IPS-15b (cell line): ENCODE measurements around the gene MELTF.
A peak's percentile ranks its signal among the peaks of the same experiment; 100 is the strongest.
"Not testable (repeated sequence)": the region's sequence is repeated elsewhere in the genome, so short reads cannot be mapped to it uniquely, and the experiment has no call there.

ENCODE experiments used
- H3K27me3 ChIP-seq: one replicate; pipeline ENCODE4 v1.6.1; 2013; ENCODE audit warnings: low read length; ENCODE audit not compliant: control insufficient read depth, insufficient read depth
- H3K36me3 ChIP-seq: one replicate; pipeline ENCODE4 v1.6.1; 2013; ENCODE audit warnings: low read length; ENCODE audit not compliant: control insufficient read depth, insufficient read depth
- H3K4me1 ChIP-seq: one replicate; pipeline ENCODE4 v1.6.1; 2013; ENCODE audit warnings: mild to moderate bottlenecking, low read length; ENCODE audit not compliant: control insufficient read depth, insufficient read depth
- H3K4me3 ChIP-seq: one replicate; pipeline ENCODE4 v1.5.1; 2013; ENCODE audit warnings: low read depth, low read length
- H3K9ac ChIP-seq: one replicate; pipeline ENCODE4 v1.6.1; 2013; ENCODE audit warnings: low read depth, mild to moderate bottlenecking, low read length
- H3K9me3 ChIP-seq: one replicate; pipeline ENCODE4 v1.6.1; 2013; ENCODE audit warnings: mild to moderate bottlenecking, low read length; ENCODE audit not compliant: control insufficient read depth, insufficient read depth

The MELTF gene

GRCh38 chr3:197034778-197035177 lies 5.2 kb upstream of the MELTF start:
- H3K4me1 ChIP-seq, H3K36me3 ChIP-seq, H3K9ac ChIP-seq: not testable (repeated sequence)

GRCh38 chr3:197033764-197034163 lies 4.1 kb upstream of the MELTF start:
- H3K36me3 ChIP-seq, H3K9ac ChIP-seq: not testable (repeated sequence)

More at GRCh38 chr3:197034778-197035177, 5.2 kb upstream of the MELTF start:
- not testable (repeated sequence) for H3K4me3 ChIP-seq, H3K9me3 ChIP-seq
- H3K27me3 ChIP-seq = peaks cover 11% of the 10 kb centered on the region

GRCh38 chr3:197031315-197032285 lies 2.0 kb upstream of the MELTF start:
- H3K4me1 ChIP-seq = peaks cover 8% of the 10 kb centered on the region
- peaks cover 5% of the 10 kb centered on the region for H3K36me3 ChIP-seq
- H3K4me3 ChIP-seq = no peak overlapping the region
- H3K9me3 ChIP-seq = no peaks in the 10 kb centered on the region
- H3K27me3 ChIP-seq = peaks cover 19% of the 10 kb centered on the region
- H3K9ac ChIP-seq = no peak overlapping the region

More at GRCh38 chr3:197033764-197034163, 4.1 kb upstream of the MELTF start:
- H3K4me3 ChIP-seq, H3K4me1 ChIP-seq, H3K9me3 ChIP-seq: not testable (repeated sequence)
- H3K27me3 ChIP-seq = peaks cover 11% of the 10 kb centered on the region

DNA sequence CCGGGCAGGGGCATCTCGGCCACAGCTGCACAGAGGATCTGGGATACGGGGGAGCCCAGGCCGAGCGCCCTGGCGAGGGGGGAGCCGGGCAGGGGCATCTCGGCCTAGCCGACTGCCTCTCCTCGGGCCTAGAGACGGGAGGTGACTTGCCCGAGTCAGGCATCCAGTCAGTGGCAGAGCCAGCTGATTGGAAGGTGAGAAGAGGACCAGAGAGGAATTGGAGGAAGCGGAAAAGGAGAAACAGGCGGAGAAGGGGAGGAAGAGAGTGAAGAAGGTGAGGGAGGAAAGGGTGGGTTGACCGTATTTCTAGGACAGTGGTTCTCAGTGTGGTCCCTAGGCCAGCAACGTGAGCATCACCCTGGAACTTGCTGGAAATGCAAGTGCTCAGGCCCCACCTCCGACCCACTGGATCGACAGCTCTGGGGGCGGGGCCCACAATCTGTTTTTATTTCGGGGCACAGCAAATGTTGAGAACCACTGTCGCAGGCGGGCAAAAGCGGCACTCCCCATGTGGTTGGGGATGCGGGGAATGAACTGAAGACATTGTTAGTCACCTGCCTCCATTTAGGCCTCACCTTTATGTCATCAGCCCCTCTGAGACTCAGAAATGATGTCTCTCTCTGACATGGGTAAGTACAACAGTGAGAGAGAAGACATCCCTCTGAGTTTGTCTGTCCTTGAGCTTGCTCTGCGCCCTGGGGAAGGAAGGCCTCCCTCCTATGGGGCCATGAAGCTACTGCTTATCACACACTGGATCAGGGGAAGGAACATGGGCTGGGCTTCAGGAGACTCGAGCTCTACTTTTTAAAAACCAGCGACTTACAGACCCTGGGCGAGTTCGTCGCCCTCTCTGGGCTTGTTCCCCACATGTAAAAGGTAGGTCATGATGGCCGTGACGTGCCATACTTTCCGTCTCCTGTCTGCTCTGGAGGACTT lies 1.0 kb upstream of the MELTF start:
- peak overlapping the region; percentile 37 for H3K4me3 ChIP-seq
- H3K9me3 ChIP-seq = no peaks in the 10 kb centered on the region
- peaks cover 8% of the 10 kb centered on the region for H3K4me1 ChIP-seq
- H3K27me3 ChIP-seq = peaks cover 19% of the 10 kb centered on the region
- H3K9ac ChIP-seq = no peak overlapping the region
- H3K36me3 ChIP-seq = peaks cover 13% of the 10 kb centered on the region

DNA sequence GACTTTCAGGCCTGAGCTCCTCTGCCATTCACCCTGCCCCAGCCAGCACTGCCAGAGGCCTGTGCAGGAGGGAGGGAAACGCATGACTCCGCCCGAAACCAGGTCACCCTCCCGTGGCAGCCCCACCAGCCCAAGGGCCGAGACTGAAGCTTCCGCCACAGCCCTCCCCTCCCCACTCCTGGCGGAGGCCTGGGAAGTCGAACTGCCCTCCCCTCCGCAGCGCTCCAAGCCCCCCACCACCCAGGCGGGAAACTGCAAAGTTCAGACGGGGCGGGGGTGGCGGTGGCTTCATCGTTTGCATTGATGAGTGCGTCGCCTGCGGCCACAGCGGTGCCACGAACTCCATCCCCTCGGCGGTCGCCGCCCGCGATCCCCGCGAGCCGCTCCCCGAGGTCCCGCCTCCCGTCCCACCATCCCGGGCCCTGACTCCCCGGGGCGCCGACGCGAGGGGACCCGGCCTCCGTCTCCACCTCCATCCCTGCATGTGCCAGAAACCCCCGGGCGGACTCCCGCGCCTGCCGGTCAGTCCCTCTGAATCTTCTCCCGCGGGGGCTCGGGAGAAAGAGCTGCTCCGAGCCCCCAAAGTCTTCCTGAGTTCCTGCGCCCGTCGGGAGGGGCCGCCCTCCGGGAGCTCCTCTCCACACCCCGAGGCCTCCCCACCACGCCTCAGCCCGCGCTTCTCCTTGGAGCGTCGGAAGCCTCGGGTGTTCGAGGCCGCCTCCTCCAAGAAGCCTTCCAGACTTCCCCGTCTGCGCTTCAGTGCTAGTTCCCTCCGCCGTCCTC lies 698 bp downstream of the MELTF start:
- Histone ChIP-seq H3K4me3 (peak overlapping the region; percentile 59), H3K36me3 (peaks cover 17% of the 10 kb centered on the region), H3K9ac (no peak overlapping the region), H3K27me3 (peaks cover 17% of the 10 kb centered on the region), H3K9me3 (no peaks in the 10 kb centered on the region), H3K4me1 (peaks cover 8% of the 10 kb centered on the region)

DNA sequence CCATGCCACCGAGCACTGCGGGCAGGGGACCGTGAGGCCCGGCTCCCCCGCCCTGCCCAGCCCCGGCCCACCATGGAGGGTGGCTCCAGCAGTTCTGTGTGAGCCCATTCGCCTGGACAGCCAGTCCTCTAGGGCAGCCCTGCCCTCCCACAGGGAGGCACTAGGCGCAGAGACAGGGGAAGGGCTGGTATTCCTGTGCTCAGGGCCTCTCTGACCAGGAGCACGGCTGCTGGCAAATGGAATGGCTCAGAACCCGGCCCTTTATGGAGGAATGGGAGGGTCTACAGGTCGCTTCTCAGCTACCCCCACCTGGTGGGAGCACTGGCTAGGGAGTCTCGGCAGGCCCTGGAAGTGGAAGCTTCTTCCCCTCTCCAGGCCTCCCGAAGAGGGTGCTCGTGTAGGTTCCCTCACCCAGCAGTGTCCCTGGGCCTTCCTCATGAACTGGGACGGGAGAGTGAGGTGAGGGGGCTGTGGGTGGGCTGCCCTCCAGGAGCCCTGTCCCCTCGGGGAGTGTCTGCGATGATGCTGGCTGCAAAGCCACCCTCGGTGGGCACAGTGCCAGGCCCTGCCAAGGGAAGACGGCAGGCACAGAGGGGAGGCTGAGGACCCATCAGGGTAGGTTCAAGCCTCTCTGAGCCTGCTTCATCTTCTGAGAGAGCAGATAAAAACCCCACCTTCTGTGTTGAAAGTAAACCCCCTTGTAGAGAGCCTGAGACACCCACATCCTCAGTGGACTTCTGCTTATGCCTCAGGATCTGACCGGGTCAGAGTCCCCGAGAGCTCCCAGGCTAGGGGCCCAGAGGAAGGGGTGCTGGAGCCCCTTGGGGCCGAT lies 1.5 kb downstream of the MELTF start:
- Histone ChIP-seq H3K4me1 (peaks cover 10% of the 10 kb centered on the region), H3K9ac (no peak overlapping the region), H3K36me3 (peaks cover 17% of the 10 kb centered on the region), H3K4me3 (peak overlapping the region; percentile 59), H3K9me3 (no peaks in the 10 kb centered on the region), H3K27me3 (peaks cover 17% of the 10 kb centered on the region)

DNA sequence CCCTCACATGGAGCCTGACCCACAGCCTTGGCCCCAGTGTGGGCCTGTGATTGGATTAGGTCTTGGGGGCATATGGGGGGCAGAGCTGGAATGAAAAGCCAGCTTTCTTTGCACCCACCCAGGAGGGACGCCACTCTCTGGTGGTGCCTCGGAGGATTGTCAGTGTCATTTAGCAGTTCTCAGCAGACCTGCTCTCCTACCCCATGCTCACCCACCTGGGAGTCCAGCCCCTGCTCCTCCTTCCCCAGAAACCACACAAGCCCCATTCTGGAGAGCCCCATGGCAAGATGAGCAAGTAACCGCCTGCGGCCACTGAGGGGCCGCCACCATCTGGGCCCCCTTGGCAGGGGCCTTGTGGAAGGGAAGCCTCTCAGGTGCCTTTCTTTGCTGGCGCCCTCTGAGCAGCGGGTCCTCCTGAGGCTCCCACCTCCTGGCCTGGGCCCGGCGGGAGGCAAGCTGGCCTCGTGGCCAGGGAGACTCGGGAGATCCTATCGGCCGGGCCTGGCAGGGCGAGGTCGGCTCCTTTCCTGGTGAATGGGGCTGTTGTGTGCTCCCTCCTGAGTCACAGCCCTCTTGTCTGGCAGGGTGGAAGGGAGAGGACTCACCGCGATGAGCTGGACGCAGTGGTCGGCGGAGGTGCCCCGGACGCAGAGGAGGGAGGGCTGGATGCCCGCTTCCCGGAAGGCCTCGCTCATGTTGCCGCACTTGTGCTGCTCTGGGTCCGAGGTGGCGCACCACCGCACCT lies 2.3 kb downstream of the MELTF start:
- H3K9me3 ChIP-seq = no peaks in the 10 kb centered on the region
- peaks cover 17% of the 10 kb centered on the region for H3K36me3 ChIP-seq
- no peak overlapping the region for H3K4me3 ChIP-seq
- H3K27me3 ChIP-seq = peaks cover 17% of the 10 kb centered on the region
- no peak overlapping the region for H3K9ac ChIP-seq
- peaks cover 11% of the 10 kb centered on the region for H3K4me1 ChIP-seq

DNA sequence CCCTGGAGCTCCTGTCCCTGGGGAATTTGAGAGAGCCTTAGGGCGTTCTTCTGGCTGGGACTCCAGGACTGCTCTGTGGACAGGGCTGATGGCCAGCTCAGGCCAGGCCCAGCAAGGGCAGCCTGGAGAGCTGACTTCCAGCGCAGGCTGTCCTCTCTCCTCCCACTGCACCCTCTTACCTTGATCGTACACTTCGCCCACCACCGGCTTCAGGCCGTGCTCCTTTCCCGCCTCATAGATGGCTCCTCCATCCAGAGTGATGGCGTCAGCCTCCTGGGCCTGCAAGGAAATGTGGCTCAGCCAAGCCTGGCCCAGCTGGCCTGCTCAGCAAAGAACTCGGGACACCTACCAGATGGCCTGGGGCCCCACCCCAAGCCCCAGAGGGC lies 3.1 kb downstream of the MELTF start:
- peaks cover 11% of the 10 kb centered on the region for H3K4me1 ChIP-seq
- H3K9me3 ChIP-seq = no peaks in the 10 kb centered on the region
- H3K9ac ChIP-seq = no peak overlapping the region
- H3K27me3 ChIP-seq = peaks cover 11% of the 10 kb centered on the region
- H3K4me3 ChIP-seq = no peak overlapping the region
- peaks cover 17% of the 10 kb centered on the region for H3K36me3 ChIP-seq

DNA sequence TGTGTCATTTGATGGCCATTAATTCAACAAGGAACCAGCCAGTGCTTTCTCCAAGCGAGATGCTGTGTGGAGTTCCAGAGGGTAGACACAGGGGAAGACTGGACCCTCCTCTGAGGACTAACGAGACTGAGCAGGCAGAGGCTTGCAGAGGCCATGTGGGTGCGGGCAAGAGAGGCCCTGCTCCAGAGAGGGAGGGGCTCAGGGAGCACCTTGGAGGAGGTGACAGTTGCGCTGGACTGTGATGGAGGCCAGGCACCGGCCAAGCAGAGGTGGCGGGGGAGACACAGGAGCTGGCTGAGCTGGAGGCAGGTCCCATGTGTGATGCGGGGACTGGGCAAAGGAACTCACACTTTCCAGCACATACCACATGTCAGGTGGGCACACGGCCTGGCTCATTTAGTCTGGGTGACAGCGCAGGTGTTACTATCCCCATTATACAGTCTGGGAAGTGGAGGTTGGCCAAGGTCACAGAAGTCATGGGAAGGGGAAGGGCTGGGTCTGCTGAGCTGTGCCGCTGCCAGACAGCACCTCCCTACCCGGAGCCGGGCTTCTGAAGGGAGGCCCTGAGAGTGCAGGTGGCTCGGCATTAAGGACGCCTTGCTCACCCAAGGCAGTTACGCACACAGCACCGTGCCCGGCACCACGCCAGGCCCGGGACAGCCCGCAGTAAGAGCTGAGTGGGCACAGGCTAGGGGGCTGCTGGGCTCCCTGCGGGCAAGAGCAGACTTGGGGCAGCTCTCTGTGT lies 3.7 kb downstream of the MELTF start:
- Histone ChIP-seq H3K4me3 (no peak overlapping the region), H3K9me3 (no peaks in the 10 kb centered on the region), H3K9ac (no peak overlapping the region), H3K36me3 (peaks cover 17% of the 10 kb centered on the region), H3K4me1 (peaks cover 10% of the 10 kb centered on the region), H3K27me3 (peaks cover 8% of the 10 kb centered on the region)
